SK-N-SH (cell line): Measurements from ENCODE around the gene HDLBP. TPM values are rescaled to one million over a fixed set of nuclear protein-coding genes. Genes with fewer than 3 reads are reported as not detected.

Experiments
- CTCF ChIA-PET: fragments of 300-600, 350-600 bp; formaldehyde crosslinking; extraction: SDS; loops from one replicate; lab custom pipeline; 2021; lab: Yijun Ruan, JAX
- POLR2A ChIA-PET: fragments of 350-600 bp; sonication (Branson Sonifier 250); formaldehyde crosslinking; extraction: SDS; loops from one replicate; lab custom pipeline; 2020; ENCODE audit warnings: antibody characterized with exemption, inconsistent platforms; lab: Yijun Ruan, JAX
- DNase-seq: peaks from one replicate; pipeline ENCODE4 v3.0.0; 2012
- H2AFZ ChIP-seq: fragments of 200-600 bp; sonication (generic); 2 replicates; pipeline ENCODE4 v1.8.1; 2016; ENCODE audit warnings: antibody characterized with exemption, mild to moderate bottlenecking, low read depth
- H3F3A ChIP-seq: fragments of 200-600 bp; sonication (generic); replicated peaks from 2 replicates; pipeline ENCODE3; 2016; ENCODE audit warnings: antibody characterized with exemption, mild to moderate bottlenecking; ENCODE audit not compliant: insufficient read depth
- H3K27ac ChIP-seq, 2 experiments: fragments of 200-500 bp in 1 of 2; fragments of 200-600 bp in 1 of 2; sonication (Bioruptor generic) in 1 of 2; sonication (generic), shearing (Covaris generic) in 1 of 2; 2 replicates each; pipeline versions ENCODE4 v1.5.1 to v1.6.1; 2014 to 2016; ENCODE audit warnings: low read depth in 2 of 2, inconsistent platforms in 1 of 2, low read length in 1 of 2, mild to moderate bottlenecking in 1 of 2, mixed read lengths in 1 of 2
- H3K27me3 ChIP-seq: fragments of 200-600 bp; sonication (generic), shearing (Covaris generic); 2 replicates; pipeline ENCODE4 v1.6.1; 2016; ENCODE audit warnings: mixed run types; ENCODE audit not compliant: insufficient read depth
- H3K36me3 ChIP-seq, 2 experiments: fragments of 200-500 bp in 1 of 2; fragments of 200-600 bp in 1 of 2; sonication (Bioruptor generic) in 1 of 2; sonication (generic) in 1 of 2; replicated peaks in 1 of 2; 2 replicates each; pipeline versions ENCODE3 to v1.5.1; 2014 to 2016; ENCODE audit warnings: low read length in 1 of 2, mild to moderate bottlenecking in 1 of 2; ENCODE audit not compliant: insufficient read depth in 2 of 2, control insufficient read depth in 1 of 2
- H3K4me1 ChIP-seq, 2 experiments: fragments of 200-500 bp in 1 of 2; fragments of 200-600 bp in 1 of 2; sonication (Bioruptor generic) in 1 of 2; sonication (generic), shearing (Covaris generic) in 1 of 2; 2 replicates each; pipeline versions ENCODE4 v1.5.1 to v1.6.1; 2014 to 2016; ENCODE audit warnings: low read depth in 1 of 2, low read length in 1 of 2, mixed run types in 1 of 2; ENCODE audit not compliant: insufficient read depth in 2 of 2, control insufficient read depth in 1 of 2
- H3K4me2 ChIP-seq: fragments of 200-600 bp; sonication (generic), shearing (Covaris generic); 2 replicates; pipeline ENCODE4 v1.6.1; 2017; ENCODE audit warnings: mixed run types
- H3K4me3 ChIP-seq, 2 experiments: fragments of 200-500 bp in 1 of 2; fragments of 200-600 bp in 1 of 2; sonication (Bioruptor generic) in 1 of 2; sonication (generic), shearing (Covaris generic) in 1 of 2; 2 replicates each; pipeline versions ENCODE4 v1.5.1 to v1.8.1; 2014 to 2016; ENCODE audit warnings: low read depth in 2 of 2, inconsistent platforms in 1 of 2, low read length in 1 of 2, mild to moderate bottlenecking in 1 of 2, mixed read lengths in 1 of 2, moderate library complexity in 1 of 2
- H3K79me2 ChIP-seq: fragments of 200-600 bp; sonication (generic); 2 replicates; pipeline ENCODE4 v1.8.1; 2017; ENCODE audit warnings: mild to moderate bottlenecking; ENCODE audit not compliant: insufficient read depth
- H3K9ac ChIP-seq: fragments of 200-600 bp; sonication (generic); 2 replicates; pipeline ENCODE4 v1.6.1; 2017; ENCODE audit warnings: mixed run types
- H3K9me2 ChIP-seq: fragments of 200-600 bp; sonication (generic); 2 replicates; pipeline ENCODE4 v1.6.1; 2017; ENCODE audit warnings: mixed run types
- H3K9me3 ChIP-seq: fragments of 200-600 bp; sonication (generic); 2 replicates; pipeline ENCODE4 v1.6.1; 2017; ENCODE audit warnings: mixed run types, mild to moderate bottlenecking, moderate library complexity
- H4K20me1 ChIP-seq: fragments of 200-600 bp; sonication (generic); 2 replicates; pipeline ENCODE4 v1.6.1; 2017; ENCODE audit warnings: mild to moderate bottlenecking, mixed run types; ENCODE audit not compliant: insufficient read depth
- FOXJ3 ChIP-seq: sonication (generic); formaldehyde crosslinking; IDR thresholded peaks from 2 replicates; pipeline ENCODE4 v1.5.1; 2020; ENCODE audit warnings: mild to moderate bottlenecking, missing genetic modification reagents
- FOXM1 ChIP-seq: IDR thresholded peaks from 2 replicates; pipeline ENCODE4 v1.4.0; 2012; ENCODE audit warnings: low read depth, mild to moderate bottlenecking
- GABPA ChIP-seq: IDR thresholded peaks from 2 replicates; pipeline ENCODE4 v1.4.0; 2012; ENCODE audit warnings: low read depth, mild to moderate bottlenecking
- MEF2A ChIP-seq: IDR thresholded peaks from 2 replicates; pipeline ENCODE4 v1.4.0; 2012; ENCODE audit warnings: low read depth, borderline replicate concordance
- MXI1 ChIP-seq: IDR thresholded peaks from 2 replicates; pipeline ENCODE4 v1.6.1; 2012; ENCODE audit warnings: mild to moderate bottlenecking, low read depth, low read length, improper control_type of control experiment
- NRF1 ChIP-seq: IDR thresholded peaks from 2 replicates; pipeline ENCODE4 v1.6.1; 2012; ENCODE audit warnings: low read depth, mild to moderate bottlenecking, low read length
- PBX3 ChIP-seq: IDR thresholded peaks from 2 replicates; pipeline ENCODE4; 2012
- POLR2AphosphoS5 ChIP-seq: IDR thresholded peaks from 2 replicates; pipeline ENCODE4 v1.6.1; 2012; ENCODE audit warnings: low read depth, low read length
- RCOR1 ChIP-seq: fragments of 150-350 bp; IDR thresholded peaks from 2 replicates; pipeline ENCODE4 v1.6.1; 2017; ENCODE audit warnings: antibody characterized with exemption, low read length
- SIN3A ChIP-seq: IDR thresholded peaks from 2 replicates; pipeline ENCODE4 v1.6.1; 2012; ENCODE audit warnings: low read depth, mild to moderate bottlenecking, low read length, moderate library complexity, borderline replicate concordance
- TAF1 ChIP-seq: IDR thresholded peaks from 2 replicates; pipeline ENCODE4 v1.6.1; 2012; ENCODE audit warnings: low read depth, mild to moderate bottlenecking, low read length, moderate library complexity, borderline replicate concordance
- TCF12 ChIP-seq: IDR thresholded peaks from 2 replicates; pipeline ENCODE4 v1.4.0; 2012
- WGBS: methylation state at CpG from one replicate; pipeline ENCODE4 v1.1.6; 2017; ENCODE audit warnings: low lambda C conversion rate; 5-methylcytosine and 5-hydroxymethylcytosine counted together
- polyA plus RNA-seq, 3 experiments: library from polyadenylated mRNA; depleted of rRNA; stranded (reverse); fragments of >200 nt; gene quantifications; 2 replicates each; pipeline ENCODE4 v1.2.3, GENCODE V29; 2012
- TF ChIP-seq, protein P1 (sequence below): fragments of 150-350 bp; IDR thresholded peaks from 2 replicates; pipeline ENCODE4 v1.6.1; 2016; ENCODE audit warnings: mild to moderate bottlenecking, low read depth, low read length
- TF ChIP-seq, protein P2 (sequence below): fragments of 150-350 bp; IDR thresholded peaks from 2 replicates; pipeline ENCODE4 v1.6.1; 2017; ENCODE audit warnings: antibody characterized with exemption, low read length, low read depth, borderline replicate concordance
- TF ChIP-seq, protein P3 (sequence below): IDR thresholded peaks from 2 replicates; pipeline ENCODE4 v1.6.1; 2012; ENCODE audit warnings: mild to moderate bottlenecking, low read depth, low read length, moderate library complexity

The HDLBP gene
- polyA plus RNA-seq, 1 of the 3 experiments (the other 2 are of a cell fraction) = 263 TPM

GRCh38 chr2:241242306-241242705 is 73.2 kb downstream of the HDLBP start (continued):
- TF ChIP-seq PBX3 (no peak), RCOR1 (no peak), FOXJ3 (no peak), MEF2A (no peak), TCF12 (no peak)
- TF ChIP-seq, protein P1, sequence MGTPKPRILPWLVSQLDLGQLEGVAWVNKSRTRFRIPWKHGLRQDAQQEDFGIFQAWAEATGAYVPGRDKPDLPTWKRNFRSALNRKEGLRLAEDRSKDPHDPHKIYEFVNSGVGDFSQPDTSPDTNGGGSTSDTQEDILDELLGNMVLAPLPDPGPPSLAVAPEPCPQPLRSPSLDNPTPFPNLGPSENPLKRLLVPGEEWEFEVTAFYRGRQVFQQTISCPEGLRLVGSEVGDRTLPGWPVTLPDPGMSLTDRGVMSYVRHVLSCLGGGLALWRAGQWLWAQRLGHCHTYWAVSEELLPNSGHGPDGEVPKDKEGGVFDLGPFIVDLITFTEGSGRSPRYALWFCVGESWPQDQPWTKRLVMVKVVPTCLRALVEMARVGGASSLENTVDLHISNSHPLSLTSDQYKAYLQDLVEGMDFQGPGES = no peak

- no peak overlapping the region for H3K9ac ChIP-seq
- H3K27me3 ChIP-seq = no peaks in the 10 kb centered on the region
- no peak for DNase-seq
- H2AFZ ChIP-seq = no peak overlapping the region
- CTCF ChIA-PET = interaction anchor here (2.0 kb wide), 1 partner anchor 16 kb away, joined by 7 read pairs; no protein-coding TSS in a partner anchor
- peaks cover 94 to 98% of the 10 kb centered on the region in 2 experiments for H3K36me3 ChIP-seq
- peaks cover 43% of the 10 kb centered on the region for H4K20me1 ChIP-seq
- no peak overlapping the region for H3K4me2 ChIP-seq
- 95% methylated on average over 4 of the region's 4 CpGs for WGBS
- H3K79me2 ChIP-seq = peaks cover 48% of the 10 kb centered on the region
- no peaks in the 10 kb centered on the region for H3K4me1 ChIP-seq
- no peaks in the 10 kb centered on the region for H3F3A ChIP-seq
- POLR2A ChIA-PET = no interaction called here
- no peak overlapping the region for H3K27ac ChIP-seq
- no peaks in the 10 kb centered on the region for H3K9me2 ChIP-seq
- no peak overlapping the region for H3K4me3 ChIP-seq
- TF ChIP-seq NRF1 = no peak
- no peaks in the 10 kb centered on the region for H3K9me3 ChIP-seq
Measured at GRCh38 chr2:241241669-241242068, 73.8 kb downstream of the HDLBP start.

DNA sequence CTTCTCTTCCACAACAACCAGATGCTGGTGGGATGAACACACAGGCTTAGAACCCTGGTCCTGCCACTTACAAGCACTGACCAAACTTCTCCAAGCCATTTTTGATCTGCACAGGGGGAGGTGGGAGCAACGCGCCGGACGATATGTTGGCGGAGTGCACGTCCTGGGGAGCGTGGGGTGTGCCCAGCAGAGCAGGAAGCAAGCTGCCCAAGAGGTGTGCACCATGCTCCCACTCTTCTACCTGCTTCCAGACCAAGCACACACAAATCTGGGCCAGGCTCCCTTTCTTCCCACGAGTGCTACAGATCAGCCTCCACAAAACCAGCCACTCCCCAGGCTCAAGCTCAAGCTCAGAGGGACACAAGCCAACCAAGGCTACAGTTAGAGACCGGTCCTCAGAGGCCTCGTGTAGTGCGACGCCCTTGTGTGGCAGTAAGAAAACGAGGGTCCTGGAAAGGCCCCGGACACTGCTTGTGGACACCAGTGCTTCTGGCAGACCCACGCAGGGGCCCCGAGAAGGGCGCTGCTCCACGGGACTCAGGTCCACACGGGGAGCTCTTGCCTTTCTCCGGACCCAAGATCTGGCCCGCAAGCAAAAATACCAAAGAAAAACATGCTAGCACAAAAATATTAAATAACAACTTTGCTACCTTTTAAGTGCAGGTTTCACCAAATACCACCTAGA is 75.0 kb downstream of the HDLBP start:
- no peak overlapping the region for H3K4me2 ChIP-seq
- no peak overlapping the region for H3K4me3 ChIP-seq
- H3K79me2 ChIP-seq = peaks cover 46% of the 10 kb centered on the region
- peaks cover 92 to 93% of the 10 kb centered on the region in 2 experiments for H3K36me3 ChIP-seq
- CTCF ChIA-PET = interaction anchor here (2.0 kb wide), 1 partner anchor 17 kb away, joined by 7 read pairs; no protein-coding TSS in a partner anchor
- H3K9me3 ChIP-seq = no peaks in the 10 kb centered on the region
- no peak overlapping the region; a peak in 1 of 4 replicates for H3K27ac ChIP-seq
- H3K9ac ChIP-seq = no peak overlapping the region
- POLR2A ChIA-PET = no interaction called here
- no peaks in the 10 kb centered on the region for H3K9me2 ChIP-seq
- no peaks in the 10 kb centered on the region for H3K4me1 ChIP-seq
- no peaks in the 10 kb centered on the region for H3F3A ChIP-seq
- peaks cover 46% of the 10 kb centered on the region for H4K20me1 ChIP-seq
- WGBS = 100% methylated on average over 11 of the region's 21 CpGs
- no peaks in the 10 kb centered on the region for H3K27me3 ChIP-seq
- H2AFZ ChIP-seq = no peak overlapping the region
- no peak for DNase-seq
- TF ChIP-seq RCOR1 (no peak), TAF1 (no peak), GABPA (no peak), FOXJ3 (no peak), FOXM1 (no peak), POLR2AphosphoS5 (no peak), MXI1 (no peak), TCF12 (no peak), SIN3A (no peak)
- TF ChIP-seq, protein P1 = no peak
- TF ChIP-seq, protein P2, sequence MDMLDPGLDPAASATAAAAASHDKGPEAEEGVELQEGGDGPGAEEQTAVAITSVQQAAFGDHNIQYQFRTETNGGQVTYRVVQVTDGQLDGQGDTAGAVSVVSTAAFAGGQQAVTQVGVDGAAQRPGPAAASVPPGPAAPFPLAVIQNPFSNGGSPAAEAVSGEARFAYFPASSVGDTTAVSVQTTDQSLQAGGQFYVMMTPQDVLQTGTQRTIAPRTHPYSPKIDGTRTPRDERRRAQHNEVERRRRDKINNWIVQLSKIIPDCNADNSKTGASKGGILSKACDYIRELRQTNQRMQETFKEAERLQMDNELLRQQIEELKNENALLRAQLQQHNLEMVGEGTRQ = no peak
- TF ChIP-seq, protein P3, sequence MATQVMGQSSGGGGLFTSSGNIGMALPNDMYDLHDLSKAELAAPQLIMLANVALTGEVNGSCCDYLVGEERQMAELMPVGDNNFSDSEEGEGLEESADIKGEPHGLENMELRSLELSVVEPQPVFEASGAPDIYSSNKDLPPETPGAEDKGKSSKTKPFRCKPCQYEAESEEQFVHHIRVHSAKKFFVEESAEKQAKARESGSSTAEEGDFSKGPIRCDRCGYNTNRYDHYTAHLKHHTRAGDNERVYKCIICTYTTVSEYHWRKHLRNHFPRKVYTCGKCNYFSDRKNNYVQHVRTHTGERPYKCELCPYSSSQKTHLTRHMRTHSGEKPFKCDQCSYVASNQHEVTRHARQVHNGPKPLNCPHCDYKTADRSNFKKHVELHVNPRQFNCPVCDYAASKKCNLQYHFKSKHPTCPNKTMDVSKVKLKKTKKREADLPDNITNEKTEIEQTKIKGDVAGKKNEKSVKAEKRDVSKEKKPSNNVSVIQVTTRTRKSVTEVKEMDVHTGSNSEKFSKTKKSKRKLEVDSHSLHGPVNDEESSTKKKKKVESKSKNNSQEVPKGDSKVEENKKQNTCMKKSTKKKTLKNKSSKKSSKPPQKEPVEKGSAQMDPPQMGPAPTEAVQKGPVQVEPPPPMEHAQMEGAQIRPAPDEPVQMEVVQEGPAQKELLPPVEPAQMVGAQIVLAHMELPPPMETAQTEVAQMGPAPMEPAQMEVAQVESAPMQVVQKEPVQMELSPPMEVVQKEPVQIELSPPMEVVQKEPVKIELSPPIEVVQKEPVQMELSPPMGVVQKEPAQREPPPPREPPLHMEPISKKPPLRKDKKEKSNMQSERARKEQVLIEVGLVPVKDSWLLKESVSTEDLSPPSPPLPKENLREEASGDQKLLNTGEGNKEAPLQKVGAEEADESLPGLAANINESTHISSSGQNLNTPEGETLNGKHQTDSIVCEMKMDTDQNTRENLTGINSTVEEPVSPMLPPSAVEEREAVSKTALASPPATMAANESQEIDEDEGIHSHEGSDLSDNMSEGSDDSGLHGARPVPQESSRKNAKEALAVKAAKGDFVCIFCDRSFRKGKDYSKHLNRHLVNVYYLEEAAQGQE = no peak
